Keratinocyte (primary cell): ENCODE results near the gene TSPOAP1.

ENCODE experiments used
- CTCF ChIP-seq, 3 experiments: IDR thresholded peaks in 1 of 3; conservative IDR thresholded peaks in 1 of 3; optimal IDR thresholded peaks in 1 of 3; 2 replicates in 2 of 3; 3 replicates in 1 of 3; pipeline versions ENCODE3 to v1.5.1; 2011; ENCODE audit warnings: low read length in 3 of 3, mild to moderate bottlenecking in 3 of 3, moderate library complexity in 2 of 3, control low read depth in 1 of 3, inconsistent platforms in 1 of 3; ENCODE audit not compliant: insufficient read depth in 2 of 3; ENCODE audit errors: extremely low read depth in 1 of 3
- EZH2 ChIP-seq: IDR thresholded peaks from one replicate; pipeline ENCODE4 v1.6.1; 2012; ENCODE audit warnings: inconsistent platforms, mild to moderate bottlenecking, low read length, moderate library complexity

DNA sequence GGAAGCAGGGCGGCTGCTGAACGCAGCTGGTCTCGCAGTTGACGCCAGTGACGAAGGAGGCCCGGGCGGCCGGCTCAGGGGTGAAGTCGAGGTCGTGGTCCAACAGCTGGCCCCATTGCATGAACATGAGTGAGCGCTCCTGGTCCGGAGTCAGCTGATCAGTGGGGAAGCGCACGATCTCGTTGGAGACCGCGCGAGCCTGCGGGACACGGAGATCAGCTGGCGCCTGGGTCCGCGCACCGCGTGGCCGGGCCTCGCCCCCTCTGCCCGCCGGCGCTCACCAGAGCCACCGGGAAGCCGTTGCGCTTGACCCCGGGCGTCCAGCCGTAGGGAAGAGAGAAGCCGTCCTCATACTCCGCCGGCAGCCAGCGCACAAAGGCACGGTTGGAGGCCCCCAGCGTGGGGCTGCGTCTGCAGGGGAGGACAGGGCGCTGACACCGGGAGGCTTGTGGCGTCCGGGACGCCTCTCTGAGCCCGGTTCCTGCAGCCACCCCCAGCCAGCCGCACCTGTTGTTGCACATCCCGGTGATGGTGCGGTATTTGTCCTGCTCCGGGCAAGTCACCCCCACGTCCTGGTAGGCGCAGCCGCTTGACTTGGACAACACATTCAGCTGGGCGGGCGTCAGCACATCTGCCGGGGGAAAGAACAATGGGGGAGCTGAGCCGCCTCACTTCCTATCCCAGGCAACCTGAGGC, 49.4 kb downstream of the TSPOAP1 start:
- TF ChIP-seq CTCF (optimal IDR thresholded peaks at IDR 0.05 in 1 of 3, IDR thresholded peaks at IDR 0.05 in 1 of 3, conservative IDR thresholded peaks at IDR 0.05 in 1 of 3; ENCODE audit: extremely low read depth in 1 of 3, insufficient read depth in 2 of 3, low read length in 3 of 3) (no peak), EZH2 (no peak)
